ENCODE data around the gene CXCR2.

The CXCR2 gene

GRCh38 chr2:218172845-218173244 is 47.0 kb downstream of the CXCR2 start:
- Histone ChIP-seq H3K36me3 (ENCODE audit: control insufficient read depth, insufficient read depth, low read length) (no peaks in the 10 kb centered on the region), H3K4me1 (ENCODE audit: control insufficient read depth, insufficient read depth, low read length, poor library complexity, severe bottlenecking) (peaks cover 4% of the 10 kb centered on the region), H3K4me3 (ENCODE audit: insufficient read depth, low read depth, low read length, poor library complexity, severe bottlenecking) (no peak overlapping the region), H3K9me3 (ENCODE audit: control insufficient read depth, low read length) (no peaks in the 10 kb centered on the region), H3K27ac (ENCODE audit: insufficient read depth, low read length, poor library complexity, severe bottlenecking) (no peak overlapping the region), H3K27me3 (replicated peaks; ENCODE audit: control insufficient read depth, insufficient read depth, low read length, poor library complexity, severe bottlenecking) (no peaks in the 10 kb centered on the region)
- no peak for DNase-seq

- no peak overlapping the region for H3K4me3 ChIP-seq (ENCODE audit: insufficient read depth, low read depth, low read length, poor library complexity, severe bottlenecking)
- no peak for DNase-seq
- no peaks in the 10 kb centered on the region for H3K36me3 ChIP-seq (ENCODE audit: control insufficient read depth, insufficient read depth, low read length)
- no peak overlapping the region for H3K27ac ChIP-seq (ENCODE audit: insufficient read depth, low read length, poor library complexity, severe bottlenecking)
- H3K4me1 ChIP-seq (ENCODE audit: control insufficient read depth, insufficient read depth, low read length, poor library complexity, severe bottlenecking) = no peaks in the 10 kb centered on the region
- H3K27me3 ChIP-seq (replicated peaks; ENCODE audit: control insufficient read depth, insufficient read depth, low read length, poor library complexity, severe bottlenecking) = no peaks in the 10 kb centered on the region
- H3K9me3 ChIP-seq (ENCODE audit: control insufficient read depth, low read length) = no peaks in the 10 kb centered on the region
Measured at GRCh38 chr2:218179782-218180181, 54.0 kb downstream of the CXCR2 start.

- H3K4me3 ChIP-seq (ENCODE audit: insufficient read depth, low read depth, low read length, poor library complexity, severe bottlenecking) = no peak overlapping the region
- no peaks in the 10 kb centered on the region for H3K27me3 ChIP-seq (replicated peaks; ENCODE audit: control insufficient read depth, insufficient read depth, low read length, poor library complexity, severe bottlenecking)
- H3K27ac ChIP-seq (ENCODE audit: insufficient read depth, low read length, poor library complexity, severe bottlenecking) = no peak overlapping the region
- H3K9me3 ChIP-seq (ENCODE audit: control insufficient read depth, low read length) = no peaks in the 10 kb centered on the region
- DNase-seq = no peak
- H3K36me3 ChIP-seq (ENCODE audit: control insufficient read depth, insufficient read depth, low read length) = no peaks in the 10 kb centered on the region
- H3K4me1 ChIP-seq (ENCODE audit: control insufficient read depth, insufficient read depth, low read length, poor library complexity, severe bottlenecking) = no peaks in the 10 kb centered on the region
Measured at GRCh38 chr2:218180467-218181114, 54.8 kb downstream of the CXCR2 start.

- H3K4me1 ChIP-seq (ENCODE audit: control insufficient read depth, insufficient read depth, low read length, poor library complexity, severe bottlenecking) = no peaks in the 10 kb centered on the region
- DNase-seq = no peak
- H3K27ac ChIP-seq (ENCODE audit: insufficient read depth, low read length, poor library complexity, severe bottlenecking) = no peak overlapping the region
- no peaks in the 10 kb centered on the region for H3K36me3 ChIP-seq (ENCODE audit: control insufficient read depth, insufficient read depth, low read length)
- no peaks in the 10 kb centered on the region for H3K9me3 ChIP-seq (ENCODE audit: control insufficient read depth, low read length)
- no peaks in the 10 kb centered on the region for H3K27me3 ChIP-seq (replicated peaks; ENCODE audit: control insufficient read depth, insufficient read depth, low read length, poor library complexity, severe bottlenecking)
- no peak overlapping the region for H3K4me3 ChIP-seq (ENCODE audit: insufficient read depth, low read depth, low read length, poor library complexity, severe bottlenecking)
Measured at GRCh38 chr2:218184331-218184730, 58.5 kb downstream of the CXCR2 start.

GRCh38 chr2:218186355-218186766 is 60.5 kb downstream of the CXCR2 start:
- no peaks in the 10 kb centered on the region for H3K27me3 ChIP-seq (replicated peaks; ENCODE audit: control insufficient read depth, insufficient read depth, low read length, poor library complexity, severe bottlenecking)
- no peak overlapping the region for H3K4me3 ChIP-seq (ENCODE audit: insufficient read depth, low read depth, low read length, poor library complexity, severe bottlenecking)
- H3K9me3 ChIP-seq (ENCODE audit: control insufficient read depth, low read length) = no peaks in the 10 kb centered on the region
- DNase-seq = peak; percentile 39 to 51 (median 48)
- no peaks in the 10 kb centered on the region for H3K36me3 ChIP-seq (ENCODE audit: control insufficient read depth, insufficient read depth, low read length)
- no peaks in the 10 kb centered on the region for H3K4me1 ChIP-seq (ENCODE audit: control insufficient read depth, insufficient read depth, low read length, poor library complexity, severe bottlenecking)
- no peak overlapping the region for H3K27ac ChIP-seq (ENCODE audit: insufficient read depth, low read length, poor library complexity, severe bottlenecking)
